Effector memory CD4-positive, alpha-beta T cell (primary cell): ENCODE data around the gene FBXL17.
"Not testable (repeated sequence)": the region's sequence is repeated elsewhere in the genome, so short reads cannot be mapped to it uniquely, and the experiment has no call there.

Experiments
- DNase-seq, 3 donors: peaks; one replicate each; pipeline ENCODE4 v3.0.0-alpha.2; 2020
- H3K27ac ChIP-seq: 2 replicates; pipeline ENCODE4 v1.7.0; 2013; ENCODE audit warnings: mild to moderate bottlenecking, low read length, moderate library complexity; ENCODE audit not compliant: insufficient read depth, poor library complexity, severe bottlenecking
- H3K27me3 ChIP-seq: replicated peaks from 2 replicates; pipeline ENCODE4 v1.7.0; 2013; ENCODE audit warnings: mild to moderate bottlenecking, low read length; ENCODE audit not compliant: insufficient read depth, control insufficient read depth, poor library complexity, severe bottlenecking
- H3K36me3 ChIP-seq: 2 replicates; pipeline ENCODE4 v1.7.0; 2013; ENCODE audit warnings: mild to moderate bottlenecking, low read length, moderate library complexity; ENCODE audit not compliant: control insufficient read depth, insufficient read depth
- H3K4me1 ChIP-seq: 2 replicates; pipeline ENCODE4 v1.7.0; 2013; ENCODE audit warnings: low read length, mild to moderate bottlenecking; ENCODE audit not compliant: control insufficient read depth, insufficient read depth, poor library complexity, severe bottlenecking
- H3K4me3 ChIP-seq: 2 replicates; pipeline ENCODE4 v1.7.0; 2013; ENCODE audit warnings: low read length, low read depth, mild to moderate bottlenecking; ENCODE audit not compliant: insufficient read depth, poor library complexity, severe bottlenecking
- H3K9me3 ChIP-seq: 2 replicates; pipeline ENCODE4 v1.7.0; 2013; ENCODE audit warnings: mild to moderate bottlenecking, low read length, moderate library complexity; ENCODE audit not compliant: control insufficient read depth

FBXL17 gene

GRCh38 chr5:108280248-108280647 lies 101.7 kb downstream of the FBXL17 start:
- Histone ChIP-seq H3K27ac (no peak overlapping the region), H3K4me1 (no peaks in the 10 kb centered on the region), H3K36me3 (no peaks in the 10 kb centered on the region), H3K9me3 (peaks cover 6% of the 10 kb centered on the region), H3K4me3 (no peak overlapping the region), H3K27me3 (no peaks in the 10 kb centered on the region)
- no peak for DNase-seq

- no peak overlapping the region for H3K4me3 ChIP-seq
- no peaks in the 10 kb centered on the region for H3K9me3 ChIP-seq
- H3K36me3 ChIP-seq, result no peaks in the 10 kb centered on the region
- H3K4me1 ChIP-seq, result no peaks in the 10 kb centered on the region
- no peaks in the 10 kb centered on the region for H3K27me3 ChIP-seq
- no peak for DNase-seq
- no peak overlapping the region for H3K27ac ChIP-seq
Measured at GRCh38 chr5:108278285-108279240, 103.3 kb downstream of the FBXL17 start.

GRCh38 chr5:108276187-108277050 lies 105.5 kb downstream of the FBXL17 start:
- Histone ChIP-seq H3K9me3 (no peaks in the 10 kb centered on the region), H3K27ac (no peak overlapping the region), H3K4me1 (no peaks in the 10 kb centered on the region), H3K27me3 (no peaks in the 10 kb centered on the region), H3K36me3 (no peaks in the 10 kb centered on the region), H3K4me3 (no peak overlapping the region)
- DNase-seq, result no peak

GRCh38 chr5:108274080-108274479 lies 107.8 kb downstream of the FBXL17 start:
- H3K27ac ChIP-seq, H3K4me1 ChIP-seq, H3K36me3 ChIP-seq, H3K4me3 ChIP-seq, H3K9me3 ChIP-seq, DNase-seq, H3K27me3 ChIP-seq: not testable (repeated sequence)

GRCh38 chr5:108271127-108271526 lies 110.8 kb downstream of the FBXL17 start:
- Histone ChIP-seq H3K4me3 (no peak overlapping the region), H3K4me1 (no peaks in the 10 kb centered on the region), H3K9me3 (no peaks in the 10 kb centered on the region), H3K27ac (no peak overlapping the region), H3K27me3 (no peaks in the 10 kb centered on the region), H3K36me3 (no peaks in the 10 kb centered on the region)
- no peak for DNase-seq

GRCh38 chr5:108266242-108266641 lies 115.7 kb downstream of the FBXL17 start:
- H3K36me3 ChIP-seq, result no peaks in the 10 kb centered on the region
- no peak for DNase-seq
- no peak overlapping the region for H3K4me3 ChIP-seq
- no peaks in the 10 kb centered on the region for H3K27me3 ChIP-seq
- H3K27ac ChIP-seq, result no peak overlapping the region
- no peaks in the 10 kb centered on the region for H3K9me3 ChIP-seq
- no peaks in the 10 kb centered on the region for H3K4me1 ChIP-seq

- no peak overlapping the region for H3K27ac ChIP-seq
- no peaks in the 10 kb centered on the region for H3K36me3 ChIP-seq
- no peaks in the 10 kb centered on the region for H3K27me3 ChIP-seq
- H3K4me1 ChIP-seq, result no peaks in the 10 kb centered on the region
- H3K4me3 ChIP-seq, result no peak overlapping the region
- no peak for DNase-seq
- H3K9me3 ChIP-seq, result no peaks in the 10 kb centered on the region
Measured at GRCh38 chr5:108264533-108264932, 117.4 kb downstream of the FBXL17 start.

- H3K4me3 ChIP-seq, result no peak overlapping the region
- H3K27me3 ChIP-seq, result no peaks in the 10 kb centered on the region
- no peaks in the 10 kb centered on the region for H3K9me3 ChIP-seq
- H3K36me3 ChIP-seq, result no peaks in the 10 kb centered on the region
- H3K4me1 ChIP-seq, result no peaks in the 10 kb centered on the region
- no peak overlapping the region for H3K27ac ChIP-seq
- no peak for DNase-seq
Measured at GRCh38 chr5:108263338-108263737, 118.6 kb downstream of the FBXL17 start.

GRCh38 chr5:108260858-108261170 lies 121.1 kb downstream of the FBXL17 start:
- DNase-seq, result no peak
- no peaks in the 10 kb centered on the region for H3K36me3 ChIP-seq
- no peaks in the 10 kb centered on the region for H3K27me3 ChIP-seq
- H3K4me3 ChIP-seq, result no peak overlapping the region
- H3K27ac ChIP-seq, result no peak overlapping the region
- H3K4me1 ChIP-seq, result no peaks in the 10 kb centered on the region
- H3K9me3 ChIP-seq, result no peaks in the 10 kb centered on the region
